ENCODE results near the gene DUS4L. TPM values are rescaled to one million over a fixed set of nuclear protein-coding genes. Genes with fewer than 3 reads are reported as not detected.

Gene DUS4L
- total and polyA plus RNA-seq, 7 donors, result 3.2 to 10.3 (median 5.4) TPM

- WGBS, 2 donors, result 93 to 96% methylated on average over 2 of the region's 2 CpGs
- no peak overlapping the region for H3K27ac ChIP-seq
- no peak for TF ChIP-seq POLR2A (IDR thresholded peaks at IDR 0.05)
- peaks cover 0 to 43% (median 9%) of the 10 kb centered on the region in 4 donors for H3K36me3 ChIP-seq
- no peak overlapping the region for H3K4me3 ChIP-seq
- intact Hi-C loops (cut with DNase I), result no loop called here
- no peaks in the 10 kb centered on the region for H3K9me3 ChIP-seq
- DNase-seq, result no peak
- H3K27me3 ChIP-seq, result no peaks in the 10 kb centered on the region
- H3K4me1 ChIP-seq, result peaks cover 0 to 3% (median under 1%) of the 10 kb centered on the region in 4 donors
These were observed 37.0 kb downstream of the DUS4L start for GRCh38 chr7:107600816-107601215.

GRCh38 chr7:107605218-107605815, 41.5 kb downstream of the DUS4L start:
- Histone ChIP-seq H3K27ac (no peak overlapping the region), H3K4me3 (no peak overlapping the region), H3K9me3 (no peaks in the 10 kb centered on the region), H3K27me3 (no peaks in the 10 kb centered on the region), H3K4me1 (peaks cover 0 to 9% (median 4%) of the 10 kb centered on the region in 4 donors), H3K36me3 (peaks cover 0 to 35% (median 7%) of the 10 kb centered on the region in 4 donors)
- 87 to 90% methylated on average over 3 of the region's 3 CpGs for WGBS, 2 donors
- intact Hi-C loops (cut with DNase I), result no loop called here
- TF ChIP-seq EP300 (IDR thresholded peaks at IDR 0.05) (no peak), POLR2AphosphoS5 (IDR thresholded peaks at IDR 0.05) (no peak), POLR2A (IDR thresholded peaks at IDR 0.05) (no peak), CTCF (IDR thresholded peaks at IDR 0.05) (no peak)
- DNase-seq, result no peak

GRCh38 chr7:107606303-107606702, 42.5 kb downstream of the DUS4L start:
- H3K4me3 ChIP-seq, result no peak overlapping the region
- H3K36me3 ChIP-seq, result peaks cover 0 to 25% (median 3%) of the 10 kb centered on the region in 4 donors
- DNase-seq, result no peak
- no peaks in the 10 kb centered on the region for H3K27me3 ChIP-seq
- intact Hi-C loops (cut with DNase I), result no loop called here
- TF ChIP-seq EP300 (IDR thresholded peaks at IDR 0.05) (no peak), CTCF (IDR thresholded peaks at IDR 0.05) (no peak), POLR2A (IDR thresholded peaks at IDR 0.05) (no peak), POLR2AphosphoS5 (IDR thresholded peaks at IDR 0.05) (no peak)
- peaks cover 0 to 10% (median 5%) of the 10 kb centered on the region in 4 donors for H3K4me1 ChIP-seq
- 95 to 99% methylated on average over 1 of the region's 1 CpG for WGBS, 2 donors
- no peak overlapping the region for H3K27ac ChIP-seq
- H3K9me3 ChIP-seq, result no peaks in the 10 kb centered on the region

- 80 to 88% methylated on average over 4 of the region's 4 CpGs for WGBS, 2 donors
These were observed 46.1 kb downstream of the DUS4L start for GRCh38 chr7:107609811-107610261.

GRCh38 chr7:107610323-107610722, 46.6 kb downstream of the DUS4L start:
- Histone ChIP-seq H3K4me3 (no peak overlapping the region), H3K4me1 (peaks cover 0 to 10% (median 5%) of the 10 kb centered on the region in 4 donors), H3K27ac (no peak overlapping the region), H3K36me3 (peaks cover 5 to 29% (median 13%) of the 10 kb centered on the region in 4 donors), H3K9me3 (no peaks in the 10 kb centered on the region), H3K27me3 (no peaks in the 10 kb centered on the region)
- WGBS, 2 donors, result 92 to 99% methylated on average over 1 of the region's 1 CpG
- TF ChIP-seq EP300 (IDR thresholded peaks at IDR 0.05), result no peak
- TF ChIP-seq CTCF (IDR thresholded peaks at IDR 0.05), result no peak
- no peak for TF ChIP-seq POLR2A (IDR thresholded peaks at IDR 0.05)
- no peak for TF ChIP-seq POLR2AphosphoS5 (IDR thresholded peaks at IDR 0.05)
- intact Hi-C loops (cut with DNase I), result no loop called here
- DNase-seq, result no peak

More at GRCh38 chr7:107609811-107610261, 46.1 kb downstream of the DUS4L start:
- Histone ChIP-seq H3K27ac (no peak overlapping the region), H3K27me3 (no peaks in the 10 kb centered on the region), H3K4me3 (no peak overlapping the region), H3K9me3 (no peaks in the 10 kb centered on the region), H3K4me1 (peaks cover 0 to 10% (median 5%) of the 10 kb centered on the region in 4 donors), H3K36me3 (peaks cover 5 to 24% (median 13%) of the 10 kb centered on the region in 4 donors)
- TF ChIP-seq POLR2AphosphoS5 (IDR thresholded peaks at IDR 0.05), result no peak
- no peak for TF ChIP-seq EP300 (IDR thresholded peaks at IDR 0.05)
- TF ChIP-seq POLR2A (IDR thresholded peaks at IDR 0.05), result no peak
- no peak for TF ChIP-seq CTCF (IDR thresholded peaks at IDR 0.05)
- DNase-seq, result no peak
- intact Hi-C loops (cut with DNase I), result no loop called here

Measured in sigmoid colon (tissue), 7 donors.